H1 (cell line): ENCODE results near the gene ADGRG7. TPM values are rescaled to one million over a fixed set of nuclear protein-coding genes. Genes with fewer than 3 reads are reported as not detected.

Experiments
- ATF3 ChIP-seq: IDR thresholded peaks from 2 replicates; pipeline ENCODE4 v1.6.1; 2011; ENCODE audit warnings: low read depth, mild to moderate bottlenecking, low read length; ENCODE audit not compliant: insufficient read depth
- NANOG ChIP-seq: IDR thresholded peaks from 2 replicates; pipeline ENCODE4 v1.6.1; 2011; ENCODE audit warnings: low read length, low read depth, mild to moderate bottlenecking, inconsistent platforms; ENCODE audit not compliant: insufficient read depth, poor library complexity, severe bottlenecking
- RNF2 ChIP-seq: fragments of 200-900, 300-1000 bp; sonication (generic); IDR thresholded peaks from 2 replicates; pipeline ENCODE4 v1.7.1; 2016; ENCODE audit warnings: borderline replicate concordance, low read depth, mild to moderate bottlenecking, antibody characterized with exemption, low read length; ENCODE audit not compliant: poor library complexity, severe bottlenecking; ENCODE audit errors: missing control alignments
- SRF ChIP-seq: IDR thresholded peaks from 2 replicates; pipeline ENCODE4 v1.6.1; 2011; ENCODE audit warnings: mild to moderate bottlenecking, low read depth, low read length, moderate library complexity
- polyA plus RNA-seq, 7 experiments: library from polyadenylated mRNA; depleted of rRNA in 3 of 7; stranded (reverse) in 5 of 7; unstranded in 2 of 7; fragments of >200 nt in 5 of 7; fragments of 200-250 nt in 2 of 7; gene quantifications; 1 replicate in 5 of 7; 2 replicates in 1 of 7; 4 replicates in 1 of 7; pipeline versions ENCODE4 v1.2.1 to v1.2.3, GENCODE V29; 2011 to 2013; ENCODE audit warnings: missing spikeins in 2 of 7, mixed read lengths in 2 of 7
- total RNA-seq: library from RNA; stranded (reverse); fragmentation: NEBNext Ultra II Directional; extraction: Animal tissue kit (Norgen Biotek cat#: 25700); gene quantifications from 2 replicates; pipeline ENCODE4 v1.2.1, GENCODE V29; 2021

ADGRG7 gene
- total and polyA plus RNA-seq, 2 of the 8 experiments (the other 6 are each of a cell fraction or from before 2014, with no cell fraction given) = not detected

GRCh38 chr3:100681496-100681895 lies 72.1 kb downstream of the ADGRG7 start (continued):
- TF ChIP-seq ATF3 = no peak
- no peak for TF ChIP-seq SRF
- TF ChIP-seq NANOG = no peak
- no peak for TF ChIP-seq RNF2
